ENCODE measurements around the gene ITGB8. TPM values are rescaled to one million over a fixed set of nuclear protein-coding genes. Genes with fewer than 3 reads are reported as not detected.
A peak's percentile ranks its signal among the peaks of the same experiment; 100 is the strongest.

ITGB8 gene
- total RNA-seq, 1 experiment from 2014 or later: 2.4 TPM

GRCh38 chr7:20282959-20283358 is 47.7 kb upstream of the ITGB8 start:
- BruUV-seq (replicated peaks): no TSS peak
- intact Hi-C loops (cut with micrococcal nuclease): no loop called here
- peak overlapping the region; percentile 0 for H2AFZ ChIP-seq (ENCODE audit: low read depth, low read length, poor library complexity, severe bottlenecking)
- H3K4me2 ChIP-seq (ENCODE audit: low read length): no peak overlapping the region
- H3K36me3 ChIP-seq (ENCODE audit: control insufficient read depth in 1 of 2, insufficient read depth in 2 of 2, low read length in 2 of 2): no peaks in the 10 kb centered on the region
- H3K79me2 ChIP-seq (ENCODE audit: insufficient read depth, low read length): no peaks in the 10 kb centered on the region
- ATAC-seq: no peak
- POLR2A ChIA-PET: no interaction called here
- no peaks in the 10 kb centered on the region for H3K27me3 ChIP-seq (ENCODE audit: insufficient read depth, low read length)
- H3K9me2 ChIP-seq (ENCODE audit: insufficient read depth): no peaks in the 10 kb centered on the region
- DNase-seq (ENCODE audit: low read depth, low spot score): no peak
- no peak for TF ChIP-seq ZNF274 (IDR thresholded peaks at IDR 0.05; ENCODE audit: low read depth, low read length)
- no peak for TF ChIP-seq SP1 (IDR thresholded peaks at IDR 0.05; ENCODE audit: low read depth)
- no peak for TF ChIP-seq JUND (IDR thresholded peaks at IDR 0.05)
- no peak for TF ChIP-seq YY1 (IDR thresholded peaks at IDR 0.05; ENCODE audit: extremely low read depth, insufficient replicate concordance, low read depth, low read length)
- no peak for TF ChIP-seq ZFX (IDR thresholded peaks at IDR 0.05)
- no peak for TF ChIP-seq ELF1 (IDR thresholded peaks at IDR 0.05; ENCODE audit: borderline replicate concordance, low read depth)
- TF ChIP-seq FOSL1 (IDR thresholded peaks at IDR 0.05; ENCODE audit: low read depth): no peak
- TF ChIP-seq SIN3A (IDR thresholded peaks at IDR 0.05; ENCODE audit: low read depth): no peak
- TF ChIP-seq ATF3 (IDR thresholded peaks at IDR 0.05): no peak
- no peak for TF ChIP-seq CBX3 (IDR thresholded peaks at IDR 0.05; ENCODE audit: low read depth)
- TF ChIP-seq ZBTB33 (IDR thresholded peaks at IDR 0.05; ENCODE audit: extremely low read depth, insufficient replicate concordance, low read length): no peak
- no peak for TF ChIP-seq EZH2 (IDR thresholded peaks at IDR 0.05)
- TF ChIP-seq POLR2A (IDR thresholded peaks at IDR 0.05; ENCODE audit: borderline replicate concordance, extremely low read depth, insufficient read depth, insufficient read length): no peak
- no peak for TF ChIP-seq MAX (IDR thresholded peaks at IDR 0.05)
- no peak for TF ChIP-seq SRF (IDR thresholded peaks at IDR 0.05; ENCODE audit: low read depth)
- no peak for TF ChIP-seq CTCF (IDR thresholded peaks at IDR 0.05 in 2 of 3, conservative IDR thresholded peaks at IDR 0.05 in 1 of 3; ENCODE audit: borderline replicate concordance in 1 of 3, insufficient read depth in 1 of 3, low read depth in 2 of 3, low read length in 2 of 3)
- TF ChIP-seq EZH2phosphoT487 (IDR thresholded peaks at IDR 0.05; ENCODE audit: borderline replicate concordance): no peak
- TF ChIP-seq CEBPB (IDR thresholded peaks at IDR 0.05; ENCODE audit: low read depth): no peak
- H4K20me1 ChIP-seq (ENCODE audit: insufficient read depth): no peaks in the 10 kb centered on the region
- no peak overlapping the region for H3K4me3 ChIP-seq (replicated peaks in 1 of 2; ENCODE audit: low read depth in 1 of 2, low read length in 2 of 2)
- RAD21 ChIA-PET (ENCODE audit: low non-redundant PET in 1 of 2, low total read pairs in 2 of 2, uncharacterized antibody in 2 of 2, unreplicated experiment in 2 of 2): no interaction called here
- CTCF ChIA-PET: no interaction called here
- no peaks in the 10 kb centered on the region for H3K4me1 ChIP-seq (ENCODE audit: control insufficient read depth in 1 of 2, insufficient read depth in 2 of 2, low read length in 2 of 2)
- no peak overlapping the region for H3K9ac ChIP-seq (ENCODE audit: low read length)
- no peaks in the 10 kb centered on the region for H3K9me3 ChIP-seq (ENCODE audit: control insufficient read depth in 1 of 2, insufficient read depth in 1 of 2, low read depth in 1 of 2, low read length in 2 of 2)
- H3K27ac ChIP-seq (ENCODE audit: low read depth, low read length): no peak overlapping the region
